GM19043 (cell line): Measurements from ENCODE around the gene INPP5J.

ENCODE experiments used
- ATAC-seq: cut with Tn5 transposase; IDR thresholded peaks from one replicate; pipeline ENCODE4 v1.9.1; 2021; ENCODE audit warnings: low read depth; ENCODE audit not compliant: unreplicated experiment

INPP5J gene

DNA sequence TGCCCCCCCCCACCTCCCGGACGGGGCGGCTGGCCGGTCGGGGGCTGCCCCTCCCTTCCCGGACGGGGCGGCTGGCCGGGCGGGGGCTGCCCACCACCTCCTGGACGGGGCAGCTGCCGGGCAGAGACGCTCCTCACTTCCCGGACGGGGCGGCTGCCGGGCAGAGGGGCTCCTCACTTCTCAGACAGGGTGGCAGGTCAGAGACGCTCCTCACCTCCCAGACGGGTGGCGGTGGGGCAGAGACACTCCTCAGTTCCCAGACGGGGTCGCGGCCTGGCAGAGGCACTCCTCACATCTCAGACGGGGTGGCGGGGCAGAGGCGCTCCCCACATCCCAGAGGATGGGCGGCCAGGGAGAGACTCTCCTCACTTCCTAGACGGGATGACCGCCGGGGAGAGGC lies 61.2 kb downstream of the INPP5J start:
- ATAC-seq: no peak
